Peyer's patch (tissue), 4 donors: ENCODE results near the gene MAEA.

Experiments used
- CTCF ChIP-seq, 6 experiments: fragments of 450-650 bp in 4 of 6; fragments of 200-600 bp in 2 of 6; sonication (generic) in 1 of 6; IDR thresholded peaks; one replicate each; pipeline ENCODE4 v1.5.1; 2017 to 2019; ENCODE audit warnings: antibody characterized with exemption in 6 of 6, mild to moderate bottlenecking in 3 of 6, moderate library complexity in 1 of 6
- POLR2A ChIP-seq, 2 donors: fragments of 450-650 bp; IDR thresholded peaks; one replicate each; pipeline ENCODE4 v1.5.1; 2017; ENCODE audit warnings: antibody characterized with exemption in 2 of 2, mild to moderate bottlenecking in 2 of 2, moderate library complexity in 2 of 2

DNA sequence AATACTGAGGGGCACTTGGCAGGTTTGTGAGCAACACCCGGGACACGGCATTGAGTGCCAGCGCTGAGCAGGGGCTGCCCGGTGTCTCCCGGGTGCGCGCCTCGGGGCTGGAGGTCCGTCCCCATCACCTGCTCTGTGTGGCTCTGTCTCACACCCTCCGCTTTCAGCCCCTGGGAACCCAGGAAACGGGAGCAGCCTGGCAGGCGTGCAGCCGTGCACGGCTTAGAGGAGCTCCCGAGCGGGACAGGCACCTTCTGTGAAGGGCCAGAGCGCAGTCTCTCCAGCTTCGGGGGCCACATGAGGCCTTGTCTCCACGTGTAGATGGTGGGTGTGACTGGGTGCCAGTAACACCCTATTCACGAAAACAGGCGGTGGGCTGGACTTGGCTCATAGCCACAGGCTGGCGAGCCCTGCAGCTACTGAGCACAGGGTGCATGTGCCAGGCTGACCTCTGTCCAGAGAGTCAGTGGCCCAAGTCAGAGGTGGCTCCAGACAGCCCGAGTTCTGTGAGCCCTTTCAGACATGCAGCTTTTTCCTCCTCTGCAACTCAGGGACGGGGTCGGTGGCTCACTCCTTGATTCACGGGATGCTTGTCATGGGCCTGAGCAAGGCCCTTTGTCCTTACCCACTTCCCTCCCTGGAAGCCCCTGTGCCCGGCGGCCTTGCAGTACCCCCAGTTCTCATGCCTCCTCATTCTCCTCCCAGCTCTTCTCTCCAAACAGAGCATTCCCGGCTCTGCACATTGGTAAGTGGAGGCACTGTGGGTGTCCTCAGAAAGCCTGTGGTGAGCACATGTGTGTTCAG, 80.8 kb downstream of the MAEA start:
- TF ChIP-seq CTCF (IDR thresholded peaks at IDR 0.05) = no peak
- no peak for TF ChIP-seq POLR2A (IDR thresholded peaks at IDR 0.05)
